ENCODE results near the gene ENOX1. TPM values are rescaled to one million over a fixed set of nuclear protein-coding genes. Genes with fewer than 3 reads are reported as not detected.

Gene ENOX1
- total RNA-seq, 1 experiment from 2014 or later = 0.95 TPM

DNA sequence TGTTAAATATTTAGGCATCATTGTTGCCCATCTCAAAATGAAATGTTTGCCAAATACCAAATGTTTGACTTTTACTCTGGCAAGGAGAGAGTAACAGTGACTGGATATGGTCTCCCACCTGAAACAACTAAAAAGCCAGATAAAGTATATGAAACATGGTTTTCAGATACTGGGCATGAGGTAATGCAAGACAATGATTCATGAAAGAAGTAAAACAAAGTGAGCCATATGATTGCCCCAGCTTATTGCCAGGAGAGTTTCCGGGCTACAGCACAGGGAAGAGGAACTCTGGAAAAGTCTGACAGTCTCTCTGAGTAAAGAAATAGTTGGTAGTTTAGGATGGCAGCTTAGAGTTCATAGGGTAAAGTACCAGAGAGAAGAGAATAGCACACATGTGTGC is 408.8 kb downstream of the ENOX1 start:
- CTCF ChIA-PET = no interaction called here
- no peaks in the 10 kb centered on the region for H3K27me3 ChIP-seq (ENCODE audit: low read length)
- no peaks in the 10 kb centered on the region for H3K9me3 ChIP-seq (ENCODE audit: low read length)
- ATAC-seq (peak; percentile 61), DNase-seq (peak; percentile 21)
- H3K9me2 ChIP-seq (replicated peaks; ENCODE audit: low read length) = no peaks in the 10 kb centered on the region
- H3K4me1 ChIP-seq (ENCODE audit: insufficient read depth, low read length) = no peaks in the 10 kb centered on the region
- no peak overlapping the region for H3K9ac ChIP-seq (ENCODE audit: low read length)
- H3K36me3 ChIP-seq (ENCODE audit: low read depth, low read length) = no peaks in the 10 kb centered on the region; the same call in 1 of the 2 replicates
- no peak overlapping the region for H2AFZ ChIP-seq (ENCODE audit: low read length)
- TF ChIP-seq EZH2 (IDR thresholded peaks at IDR 0.05; ENCODE audit: low read length, unreplicated experiment) = no peak
- TF ChIP-seq, protein P1, sequence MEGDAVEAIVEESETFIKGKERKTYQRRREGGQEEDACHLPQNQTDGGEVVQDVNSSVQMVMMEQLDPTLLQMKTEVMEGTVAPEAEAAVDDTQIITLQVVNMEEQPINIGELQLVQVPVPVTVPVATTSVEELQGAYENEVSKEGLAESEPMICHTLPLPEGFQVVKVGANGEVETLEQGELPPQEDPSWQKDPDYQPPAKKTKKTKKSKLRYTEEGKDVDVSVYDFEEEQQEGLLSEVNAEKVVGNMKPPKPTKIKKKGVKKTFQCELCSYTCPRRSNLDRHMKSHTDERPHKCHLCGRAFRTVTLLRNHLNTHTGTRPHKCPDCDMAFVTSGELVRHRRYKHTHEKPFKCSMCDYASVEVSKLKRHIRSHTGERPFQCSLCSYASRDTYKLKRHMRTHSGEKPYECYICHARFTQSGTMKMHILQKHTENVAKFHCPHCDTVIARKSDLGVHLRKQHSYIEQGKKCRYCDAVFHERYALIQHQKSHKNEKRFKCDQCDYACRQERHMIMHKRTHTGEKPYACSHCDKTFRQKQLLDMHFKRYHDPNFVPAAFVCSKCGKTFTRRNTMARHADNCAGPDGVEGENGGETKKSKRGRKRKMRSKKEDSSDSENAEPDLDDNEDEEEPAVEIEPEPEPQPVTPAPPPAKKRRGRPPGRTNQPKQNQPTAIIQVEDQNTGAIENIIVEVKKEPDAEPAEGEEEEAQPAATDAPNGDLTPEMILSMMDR (conservative IDR thresholded peaks at IDR 0.05; ENCODE audit: low read depth, low read length) = no peak
- no peak for TF ChIP-seq EZH2phosphoT487 (IDR thresholded peaks at IDR 0.05; ENCODE audit: borderline replicate concordance, low read length)
- H3F3A ChIP-seq (ENCODE audit: low read length, unreplicated experiment) = no peaks in the 10 kb centered on the region
- intact Hi-C loops (cut with micrococcal nuclease) = no loop called here
- POLR2A ChIA-PET (ENCODE audit: unreplicated experiment) = no interaction called here
- H3K27ac ChIP-seq (ENCODE audit: low read length) = no peak overlapping the region
- no peaks in the 10 kb centered on the region for H3K79me2 ChIP-seq (ENCODE audit: low read length)
- no peak overlapping the region for H3K4me2 ChIP-seq (ENCODE audit: low read length)
- no peaks in the 10 kb centered on the region for H4K20me1 ChIP-seq (ENCODE audit: low read length)
- no TSS peak for BruUV-seq (replicated peaks)
- no peak overlapping the region for H3K4me3 ChIP-seq (ENCODE audit: low read length)

DNA sequence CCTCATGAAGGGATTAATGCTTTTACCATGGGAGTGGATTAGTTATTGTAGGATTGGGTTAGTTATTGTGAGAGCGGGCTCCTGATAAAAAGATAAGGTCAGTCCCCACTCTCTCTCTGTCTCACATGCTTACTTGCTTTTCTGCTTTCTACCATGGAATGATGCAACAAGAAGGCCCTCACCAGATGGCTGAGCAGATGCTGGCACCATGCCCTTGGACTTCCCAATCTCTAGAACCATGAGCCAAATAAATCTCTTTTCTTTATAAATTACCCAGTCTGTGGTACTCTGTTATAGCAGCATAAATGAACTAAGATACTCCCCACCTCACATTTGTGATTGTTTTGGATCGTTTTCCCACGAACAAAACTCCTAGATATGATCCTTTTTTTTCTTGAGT is 409.6 kb downstream of the ENOX1 start:
- Histone ChIP-seq H3K27ac (ENCODE audit: low read length) (no peak overlapping the region), H3K4me2 (ENCODE audit: low read length) (no peak overlapping the region), H3K9me3 (ENCODE audit: low read length) (no peaks in the 10 kb centered on the region), H3K9ac (ENCODE audit: low read length) (no peak overlapping the region), H3K27me3 (ENCODE audit: low read length) (no peaks in the 10 kb centered on the region), H3F3A (ENCODE audit: low read length, unreplicated experiment) (no peaks in the 10 kb centered on the region), H4K20me1 (ENCODE audit: low read length) (no peaks in the 10 kb centered on the region), H3K4me3 (ENCODE audit: low read length) (no peak overlapping the region), H3K4me1 (ENCODE audit: insufficient read depth, low read length) (no peaks in the 10 kb centered on the region), H3K9me2 (replicated peaks; ENCODE audit: low read length) (no peaks in the 10 kb centered on the region), H2AFZ (ENCODE audit: low read length) (no peak overlapping the region), H3K36me3 (ENCODE audit: low read depth, low read length) (no peaks in the 10 kb centered on the region; the same call in 1 of the 2 replicates), H3K79me2 (ENCODE audit: low read length) (no peaks in the 10 kb centered on the region)
- POLR2A ChIA-PET (ENCODE audit: unreplicated experiment) = no interaction called here
- no TSS peak for BruUV-seq (replicated peaks)
- CTCF ChIA-PET = no interaction called here
- ATAC-seq = no peak
- DNase-seq = no peak
- TF ChIP-seq, protein P1 (conservative IDR thresholded peaks at IDR 0.05; ENCODE audit: low read depth, low read length) = no peak
- no peak for TF ChIP-seq EZH2 (IDR thresholded peaks at IDR 0.05; ENCODE audit: low read length, unreplicated experiment)
- TF ChIP-seq EZH2phosphoT487 (IDR thresholded peaks at IDR 0.05; ENCODE audit: borderline replicate concordance, low read length) = no peak
- intact Hi-C loops (cut with micrococcal nuclease) = no loop called here

DNA sequence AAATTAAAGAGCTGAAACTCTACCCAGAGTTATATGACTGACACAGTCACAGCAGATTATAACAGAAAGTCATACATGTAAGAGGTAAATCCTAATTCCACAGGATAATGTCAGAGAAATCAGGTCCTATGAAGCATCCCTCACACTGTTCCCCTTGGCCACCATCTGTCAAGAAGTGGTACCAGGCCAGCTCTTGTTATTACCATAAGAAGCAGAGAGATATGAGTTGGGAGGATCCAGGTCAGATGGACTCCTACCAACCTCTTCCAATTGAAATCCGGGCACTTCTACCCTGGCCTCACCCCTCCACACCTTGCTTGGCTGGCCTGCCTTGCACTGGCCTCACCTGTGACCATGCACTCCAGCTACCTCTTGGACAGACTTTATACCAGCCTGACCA is 410.2 kb downstream of the ENOX1 start:
- Histone ChIP-seq H3K79me2 (ENCODE audit: low read length) (no peaks in the 10 kb centered on the region), H4K20me1 (ENCODE audit: low read length) (no peaks in the 10 kb centered on the region), H3K27me3 (ENCODE audit: low read length) (no peaks in the 10 kb centered on the region), H3K36me3 (ENCODE audit: low read depth, low read length) (no peaks in the 10 kb centered on the region; the same call in 1 of the 2 replicates), H3K9me3 (ENCODE audit: low read length) (no peaks in the 10 kb centered on the region), H3F3A (ENCODE audit: low read length, unreplicated experiment) (no peaks in the 10 kb centered on the region), H3K4me2 (ENCODE audit: low read length) (no peak overlapping the region), H3K27ac (ENCODE audit: low read length) (no peak overlapping the region), H3K4me3 (ENCODE audit: low read length) (no peak overlapping the region), H3K9me2 (replicated peaks; ENCODE audit: low read length) (no peaks in the 10 kb centered on the region), H2AFZ (ENCODE audit: low read length) (no peak overlapping the region), H3K4me1 (ENCODE audit: insufficient read depth, low read length) (no peaks in the 10 kb centered on the region), H3K9ac (ENCODE audit: low read length) (no peak overlapping the region)
- ChIA-PET CTCF (no interaction called here), POLR2A (ENCODE audit: unreplicated experiment) (interaction anchor here (0.7 kb wide), 1 partner anchor 783 kb away, joined by 3 read pairs; no protein-coding TSS in a partner anchor)
- no peak for ATAC-seq
- intact Hi-C loops (cut with micrococcal nuclease) = no loop called here
- no TSS peak for BruUV-seq (replicated peaks)
- TF ChIP-seq, protein P1 (conservative IDR thresholded peaks at IDR 0.05; ENCODE audit: low read depth, low read length) = no peak
- TF ChIP-seq EZH2 (IDR thresholded peaks at IDR 0.05; ENCODE audit: low read length, unreplicated experiment) (no peak), EZH2phosphoT487 (IDR thresholded peaks at IDR 0.05; ENCODE audit: borderline replicate concordance, low read length) (no peak)
- no peak for DNase-seq
